ENCODE measurements around the gene CTNNBIP1.

DNA sequence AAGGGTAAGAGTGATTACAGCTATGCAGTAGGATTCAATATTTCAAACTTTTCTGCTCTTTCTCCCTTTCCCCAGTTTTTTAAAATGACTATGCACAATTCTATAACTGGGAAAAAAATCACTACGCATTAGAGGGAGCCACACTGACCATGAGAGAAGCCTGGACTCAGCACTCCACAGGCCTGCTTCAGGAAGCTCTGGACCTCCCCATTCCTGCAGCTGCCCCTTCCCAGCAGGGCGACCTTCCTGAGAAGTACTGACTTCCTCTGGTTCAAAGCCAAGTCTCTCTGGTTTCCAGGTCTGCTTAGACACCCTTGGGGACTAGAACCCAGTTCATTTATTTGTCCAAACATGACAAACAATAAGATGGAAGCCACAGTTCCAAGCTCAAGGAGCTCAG lies 44.3 kb downstream of the CTNNBIP1 start:
- no peak for TF ChIP-seq ZNF10 (tag by site-specific recombination; IDR thresholded peaks at IDR 0.05)
- TF ChIP-seq, protein P1, sequence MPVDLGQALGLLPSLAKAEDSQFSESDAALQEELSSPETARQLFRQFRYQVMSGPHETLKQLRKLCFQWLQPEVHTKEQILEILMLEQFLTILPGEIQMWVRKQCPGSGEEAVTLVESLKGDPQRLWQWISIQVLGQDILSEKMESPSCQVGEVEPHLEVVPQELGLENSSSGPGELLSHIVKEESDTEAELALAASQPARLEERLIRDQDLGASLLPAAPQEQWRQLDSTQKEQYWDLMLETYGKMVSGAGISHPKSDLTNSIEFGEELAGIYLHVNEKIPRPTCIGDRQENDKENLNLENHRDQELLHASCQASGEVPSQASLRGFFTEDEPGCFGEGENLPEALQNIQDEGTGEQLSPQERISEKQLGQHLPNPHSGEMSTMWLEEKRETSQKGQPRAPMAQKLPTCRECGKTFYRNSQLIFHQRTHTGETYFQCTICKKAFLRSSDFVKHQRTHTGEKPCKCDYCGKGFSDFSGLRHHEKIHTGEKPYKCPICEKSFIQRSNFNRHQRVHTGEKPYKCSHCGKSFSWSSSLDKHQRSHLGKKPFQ (tag by site-specific recombination; IDR thresholded peaks at IDR 0.05), result no peak
- TF ChIP-seq IKZF3 (tag by site-specific recombination; IDR thresholded peaks at IDR 0.05), result no peak
- no peak for TF ChIP-seq ZNF121 (tag by site-specific recombination; IDR thresholded peaks at IDR 0.05)
- TF ChIP-seq, protein P2, sequence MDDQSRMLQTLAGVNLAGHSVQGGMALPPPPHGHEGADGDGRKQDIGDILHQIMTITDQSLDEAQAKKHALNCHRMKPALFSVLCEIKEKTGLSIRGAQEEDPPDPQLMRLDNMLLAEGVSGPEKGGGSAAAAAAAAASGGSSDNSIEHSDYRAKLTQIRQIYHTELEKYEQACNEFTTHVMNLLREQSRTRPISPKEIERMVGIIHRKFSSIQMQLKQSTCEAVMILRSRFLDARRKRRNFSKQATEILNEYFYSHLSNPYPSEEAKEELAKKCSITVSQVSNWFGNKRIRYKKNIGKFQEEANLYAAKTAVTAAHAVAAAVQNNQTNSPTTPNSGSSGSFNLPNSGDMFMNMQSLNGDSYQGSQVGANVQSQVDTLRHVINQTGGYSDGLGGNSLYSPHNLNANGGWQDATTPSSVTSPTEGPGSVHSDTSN (CRISPR knock-in tag; IDR thresholded peaks at IDR 0.05), result no peak
- TF ChIP-seq, protein P3, sequence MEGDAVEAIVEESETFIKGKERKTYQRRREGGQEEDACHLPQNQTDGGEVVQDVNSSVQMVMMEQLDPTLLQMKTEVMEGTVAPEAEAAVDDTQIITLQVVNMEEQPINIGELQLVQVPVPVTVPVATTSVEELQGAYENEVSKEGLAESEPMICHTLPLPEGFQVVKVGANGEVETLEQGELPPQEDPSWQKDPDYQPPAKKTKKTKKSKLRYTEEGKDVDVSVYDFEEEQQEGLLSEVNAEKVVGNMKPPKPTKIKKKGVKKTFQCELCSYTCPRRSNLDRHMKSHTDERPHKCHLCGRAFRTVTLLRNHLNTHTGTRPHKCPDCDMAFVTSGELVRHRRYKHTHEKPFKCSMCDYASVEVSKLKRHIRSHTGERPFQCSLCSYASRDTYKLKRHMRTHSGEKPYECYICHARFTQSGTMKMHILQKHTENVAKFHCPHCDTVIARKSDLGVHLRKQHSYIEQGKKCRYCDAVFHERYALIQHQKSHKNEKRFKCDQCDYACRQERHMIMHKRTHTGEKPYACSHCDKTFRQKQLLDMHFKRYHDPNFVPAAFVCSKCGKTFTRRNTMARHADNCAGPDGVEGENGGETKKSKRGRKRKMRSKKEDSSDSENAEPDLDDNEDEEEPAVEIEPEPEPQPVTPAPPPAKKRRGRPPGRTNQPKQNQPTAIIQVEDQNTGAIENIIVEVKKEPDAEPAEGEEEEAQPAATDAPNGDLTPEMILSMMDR (tag by site-specific recombination; IDR thresholded peaks at IDR 0.05), result no peak

All from HEK293 (cell line).